ENCODE data around the gene C15orf39.

Gene C15orf39

DNA sequence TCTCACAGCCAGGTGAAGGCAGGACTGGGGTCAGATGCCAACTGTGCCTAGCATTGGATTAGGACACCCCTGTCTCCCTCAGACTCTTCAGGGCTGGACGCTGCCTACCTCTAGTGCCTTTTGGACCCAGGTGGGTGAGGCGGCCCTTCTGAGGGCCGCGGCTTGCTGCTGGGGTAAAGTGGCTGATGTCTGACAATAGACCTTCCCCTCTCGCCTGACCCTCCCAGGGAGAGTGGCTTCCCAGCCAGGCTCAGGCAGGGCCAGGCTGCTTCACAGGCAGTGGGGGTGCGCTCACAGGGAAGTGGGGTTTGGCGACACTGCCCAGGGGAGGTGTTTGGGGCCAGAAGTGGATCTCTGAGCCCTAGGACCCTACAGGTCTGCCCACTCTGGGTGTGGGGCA lies 43.3 kb upstream of the C15orf39 start:
- Histone ChIP-seq H3K36me3 (ENCODE audit: insufficient read depth, low read length) (no peaks in the 10 kb centered on the region), H3K27me3 (ENCODE audit: insufficient read depth, low read length) (peaks cover 6% of the 10 kb centered on the region; the same call in 1 of the 2 replicates), H3K79me2 (ENCODE audit: insufficient read depth, low read length) (no peaks in the 10 kb centered on the region), H3K9me2 (ENCODE audit: low read depth, low read length) (no peaks in the 10 kb centered on the region), H3F3A (ENCODE audit: insufficient read depth, low read length) (no peaks in the 10 kb centered on the region), H3K9ac (ENCODE audit: low read length) (no peak overlapping the region), H3K4me2 (ENCODE audit: low read length) (no peak overlapping the region), H4K20me1 (ENCODE audit: insufficient read depth, low read length) (no peaks in the 10 kb centered on the region), H2AFZ (ENCODE audit: low read length) (no peak overlapping the region), H3K9me3 (ENCODE audit: low read length) (no peaks in the 10 kb centered on the region), H3K4me1 (ENCODE audit: insufficient read depth, low read length, severe bottlenecking) (no peaks in the 10 kb centered on the region), H3K27ac (ENCODE audit: low read depth, low read length, poor library complexity, severe bottlenecking) (no peak overlapping the region), H3K4me3 (ENCODE audit: low read depth, low read length, poor library complexity, severe bottlenecking) (no peak overlapping the region)
- TF ChIP-seq, protein P1, sequence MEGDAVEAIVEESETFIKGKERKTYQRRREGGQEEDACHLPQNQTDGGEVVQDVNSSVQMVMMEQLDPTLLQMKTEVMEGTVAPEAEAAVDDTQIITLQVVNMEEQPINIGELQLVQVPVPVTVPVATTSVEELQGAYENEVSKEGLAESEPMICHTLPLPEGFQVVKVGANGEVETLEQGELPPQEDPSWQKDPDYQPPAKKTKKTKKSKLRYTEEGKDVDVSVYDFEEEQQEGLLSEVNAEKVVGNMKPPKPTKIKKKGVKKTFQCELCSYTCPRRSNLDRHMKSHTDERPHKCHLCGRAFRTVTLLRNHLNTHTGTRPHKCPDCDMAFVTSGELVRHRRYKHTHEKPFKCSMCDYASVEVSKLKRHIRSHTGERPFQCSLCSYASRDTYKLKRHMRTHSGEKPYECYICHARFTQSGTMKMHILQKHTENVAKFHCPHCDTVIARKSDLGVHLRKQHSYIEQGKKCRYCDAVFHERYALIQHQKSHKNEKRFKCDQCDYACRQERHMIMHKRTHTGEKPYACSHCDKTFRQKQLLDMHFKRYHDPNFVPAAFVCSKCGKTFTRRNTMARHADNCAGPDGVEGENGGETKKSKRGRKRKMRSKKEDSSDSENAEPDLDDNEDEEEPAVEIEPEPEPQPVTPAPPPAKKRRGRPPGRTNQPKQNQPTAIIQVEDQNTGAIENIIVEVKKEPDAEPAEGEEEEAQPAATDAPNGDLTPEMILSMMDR (IDR thresholded peaks at IDR 0.05; ENCODE audit: low read length) = no peak
- no peak for TF ChIP-seq EZH2 (IDR thresholded peaks at IDR 0.05; ENCODE audit: borderline replicate concordance, low read length)

DNA sequence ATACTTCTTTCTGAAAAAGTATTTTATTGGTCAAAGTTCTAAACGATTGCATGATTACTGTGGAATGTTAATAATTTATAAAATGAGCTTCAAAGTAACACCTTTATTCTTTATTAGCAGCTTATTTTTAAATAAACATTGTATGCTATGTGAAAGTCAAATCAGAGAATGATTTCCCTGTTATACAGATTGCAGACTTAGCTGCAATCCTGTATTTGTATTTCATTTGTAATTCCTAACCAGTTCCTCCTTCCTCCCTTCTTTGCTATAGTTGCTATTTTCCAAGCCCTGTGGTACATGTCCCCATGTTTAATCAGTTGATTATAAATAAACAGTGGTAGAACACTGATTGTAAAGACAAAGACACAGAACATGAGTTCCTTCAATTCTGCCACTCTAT lies 42.4 kb upstream of the C15orf39 start:
- no peak overlapping the region for H3K4me3 ChIP-seq (ENCODE audit: low read depth, low read length, poor library complexity, severe bottlenecking)
- H3K9me3 ChIP-seq (ENCODE audit: low read length) = no peaks in the 10 kb centered on the region
- H3F3A ChIP-seq (ENCODE audit: insufficient read depth, low read length) = no peaks in the 10 kb centered on the region
- H3K9ac ChIP-seq (ENCODE audit: low read length) = no peak overlapping the region
- H3K27ac ChIP-seq (ENCODE audit: low read depth, low read length, poor library complexity, severe bottlenecking) = no peak overlapping the region
- TF ChIP-seq EZH2 (IDR thresholded peaks at IDR 0.05; ENCODE audit: borderline replicate concordance, low read length) = no peak
- TF ChIP-seq, protein P1 (IDR thresholded peaks at IDR 0.05; ENCODE audit: low read length) = no peak
- no peak overlapping the region for H3K4me2 ChIP-seq (ENCODE audit: low read length)
- no peaks in the 10 kb centered on the region for H3K9me2 ChIP-seq (ENCODE audit: low read depth, low read length)
- H3K27me3 ChIP-seq (ENCODE audit: insufficient read depth, low read length) = peaks cover 6% of the 10 kb centered on the region; the same call in 1 of the 2 replicates
- H3K79me2 ChIP-seq (ENCODE audit: insufficient read depth, low read length) = no peaks in the 10 kb centered on the region
- H4K20me1 ChIP-seq (ENCODE audit: insufficient read depth, low read length) = no peaks in the 10 kb centered on the region
- H2AFZ ChIP-seq (ENCODE audit: low read length) = no peak overlapping the region
- H3K4me1 ChIP-seq (ENCODE audit: insufficient read depth, low read length, severe bottlenecking) = no peaks in the 10 kb centered on the region
- no peaks in the 10 kb centered on the region for H3K36me3 ChIP-seq (ENCODE audit: insufficient read depth, low read length)

DNA sequence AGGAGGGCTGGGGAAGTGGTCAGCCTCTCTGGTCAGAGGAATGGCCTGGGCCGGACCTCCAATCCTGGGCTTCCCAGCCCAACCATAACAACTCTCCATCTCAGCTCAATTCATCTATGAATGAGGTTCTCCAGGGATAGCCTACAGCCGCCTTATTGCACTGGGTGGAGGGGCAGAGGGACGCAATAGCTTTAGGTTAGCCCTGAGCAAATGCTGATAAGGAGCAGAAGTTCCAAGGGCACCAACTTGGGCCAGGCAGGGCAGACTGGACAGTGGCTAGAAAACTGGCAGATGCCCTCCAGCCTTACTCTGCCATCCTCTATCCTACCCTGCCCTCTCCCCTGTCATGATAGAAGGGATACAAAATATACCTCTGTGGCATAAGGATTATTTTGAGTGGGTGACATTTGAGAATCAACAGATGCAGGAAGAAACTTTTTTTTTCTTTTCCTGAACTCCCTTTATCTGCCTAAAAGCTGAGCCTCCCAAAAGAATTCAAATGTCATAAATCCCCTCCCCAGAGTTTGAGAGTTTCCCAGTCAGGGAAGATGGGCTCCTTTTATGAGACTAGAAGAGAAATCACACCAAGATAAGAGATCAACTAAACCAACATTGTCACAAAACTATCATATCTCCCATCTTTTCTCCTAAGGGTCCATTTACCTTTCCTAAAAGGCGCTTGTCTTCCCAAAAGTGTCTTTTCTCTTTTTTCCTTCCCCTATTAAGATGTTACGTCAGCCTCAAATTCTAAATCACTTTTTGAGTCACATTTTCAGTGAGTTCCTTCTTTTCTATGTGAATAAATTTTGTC lies 40.4 kb upstream of the C15orf39 start:
- Histone ChIP-seq H3K9me3 (ENCODE audit: low read length) (no peaks in the 10 kb centered on the region), H2AFZ (ENCODE audit: low read length) (no peak overlapping the region), H3K79me2 (ENCODE audit: insufficient read depth, low read length) (no peaks in the 10 kb centered on the region), H3F3A (ENCODE audit: insufficient read depth, low read length) (no peaks in the 10 kb centered on the region), H4K20me1 (ENCODE audit: insufficient read depth, low read length) (no peaks in the 10 kb centered on the region), H3K4me2 (ENCODE audit: low read length) (no peak overlapping the region), H3K4me1 (ENCODE audit: insufficient read depth, low read length, severe bottlenecking) (no peaks in the 10 kb centered on the region), H3K4me3 (ENCODE audit: low read depth, low read length, poor library complexity, severe bottlenecking) (no peak overlapping the region), H3K9me2 (ENCODE audit: low read depth, low read length) (no peaks in the 10 kb centered on the region), H3K27me3 (ENCODE audit: insufficient read depth, low read length) (peaks cover 6% of the 10 kb centered on the region; the same call in 1 of the 2 replicates), H3K27ac (ENCODE audit: low read depth, low read length, poor library complexity, severe bottlenecking) (no peak overlapping the region), H3K36me3 (ENCODE audit: insufficient read depth, low read length) (no peaks in the 10 kb centered on the region), H3K9ac (ENCODE audit: low read length) (no peak overlapping the region)
- no peak for TF ChIP-seq EZH2 (IDR thresholded peaks at IDR 0.05; ENCODE audit: borderline replicate concordance, low read length)
- TF ChIP-seq, protein P1 (IDR thresholded peaks at IDR 0.05; ENCODE audit: low read length) = no peak

Measured in OCI-LY1 (cell line).